Kidney tubule cell (primary cell): ENCODE measurements around the gene KCNK16.

Source experiments
- DNase-seq: peaks from one replicate; pipeline ENCODE4 v3.0.0-alpha.2; 2018; ENCODE audit warnings: low spot score

The KCNK16 gene

DNA sequence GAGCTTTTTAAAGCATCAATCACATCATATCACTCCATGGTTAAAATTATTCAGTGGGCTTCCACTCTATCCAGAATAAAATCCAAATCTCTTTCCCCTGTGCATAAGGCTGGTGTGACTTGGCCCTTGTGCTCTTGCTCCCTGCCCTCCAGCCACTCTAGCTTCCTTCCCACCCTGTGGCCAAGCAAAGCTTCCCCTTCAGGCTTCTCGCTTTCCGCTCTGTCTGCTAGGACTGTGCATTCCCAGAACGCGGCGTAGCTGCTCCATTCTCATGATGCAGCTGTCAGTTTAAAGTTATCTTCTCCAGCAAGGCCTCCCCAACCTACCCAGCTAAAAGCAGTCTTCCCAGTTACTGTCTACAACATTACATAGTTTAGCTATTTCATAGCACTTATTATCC is 19.4 kb upstream of the KCNK16 start:
- DNase-seq, result no peak

DNA sequence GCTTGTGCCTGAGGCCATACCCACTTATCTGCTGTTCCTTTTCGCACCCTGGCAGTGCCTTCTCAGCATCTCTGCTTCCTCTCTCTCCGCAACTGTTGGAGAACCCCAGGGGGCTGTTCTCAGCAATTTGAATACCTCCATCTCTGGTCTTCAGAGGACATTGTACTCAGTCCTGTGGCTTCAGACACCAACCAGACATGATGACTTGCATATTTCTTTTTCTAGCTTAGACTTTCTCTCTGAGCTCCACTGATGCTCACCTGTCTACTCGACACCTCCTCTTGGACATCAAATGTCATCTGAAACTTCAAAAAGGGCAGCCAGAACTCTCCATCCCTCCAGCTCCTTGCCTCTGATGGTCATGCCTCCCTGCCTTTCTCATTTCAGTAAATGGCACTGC is 18.9 kb upstream of the KCNK16 start:
- no peak for DNase-seq

DNA sequence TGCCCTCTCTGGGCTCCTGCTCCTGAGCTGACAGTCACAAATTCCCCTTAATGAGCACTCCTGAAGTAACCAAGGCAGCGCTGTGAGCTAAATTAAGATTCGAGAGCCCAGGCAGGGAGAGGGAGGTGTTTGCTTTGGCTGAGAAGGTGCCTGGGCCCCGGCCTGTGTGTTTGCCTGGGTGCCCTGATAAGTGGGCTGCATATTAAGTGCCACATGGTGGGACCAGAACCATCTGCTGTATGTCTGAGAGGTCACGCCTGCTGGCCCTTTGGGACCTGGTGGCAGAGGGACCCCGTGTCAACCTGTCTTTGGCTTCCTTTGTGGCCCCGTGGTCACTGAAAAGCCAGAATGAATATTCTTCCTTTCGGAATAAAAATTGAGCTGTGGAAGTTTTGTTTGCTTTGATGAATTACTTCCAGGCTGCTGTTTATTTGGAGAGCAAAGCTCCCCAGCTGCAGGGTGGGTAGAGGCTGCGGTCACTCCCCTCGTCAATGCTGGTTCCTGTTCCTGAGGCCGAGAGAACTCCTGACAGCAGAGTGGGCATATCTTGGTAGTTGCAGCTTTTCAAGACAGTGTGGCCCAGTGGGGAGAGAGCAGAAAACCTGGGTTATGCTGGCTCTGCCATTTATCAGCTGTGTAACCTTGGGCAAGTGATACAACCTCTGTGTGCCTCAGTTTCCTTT is 17.5 kb upstream of the KCNK16 start:
- DNase-seq, result no peak

DNA sequence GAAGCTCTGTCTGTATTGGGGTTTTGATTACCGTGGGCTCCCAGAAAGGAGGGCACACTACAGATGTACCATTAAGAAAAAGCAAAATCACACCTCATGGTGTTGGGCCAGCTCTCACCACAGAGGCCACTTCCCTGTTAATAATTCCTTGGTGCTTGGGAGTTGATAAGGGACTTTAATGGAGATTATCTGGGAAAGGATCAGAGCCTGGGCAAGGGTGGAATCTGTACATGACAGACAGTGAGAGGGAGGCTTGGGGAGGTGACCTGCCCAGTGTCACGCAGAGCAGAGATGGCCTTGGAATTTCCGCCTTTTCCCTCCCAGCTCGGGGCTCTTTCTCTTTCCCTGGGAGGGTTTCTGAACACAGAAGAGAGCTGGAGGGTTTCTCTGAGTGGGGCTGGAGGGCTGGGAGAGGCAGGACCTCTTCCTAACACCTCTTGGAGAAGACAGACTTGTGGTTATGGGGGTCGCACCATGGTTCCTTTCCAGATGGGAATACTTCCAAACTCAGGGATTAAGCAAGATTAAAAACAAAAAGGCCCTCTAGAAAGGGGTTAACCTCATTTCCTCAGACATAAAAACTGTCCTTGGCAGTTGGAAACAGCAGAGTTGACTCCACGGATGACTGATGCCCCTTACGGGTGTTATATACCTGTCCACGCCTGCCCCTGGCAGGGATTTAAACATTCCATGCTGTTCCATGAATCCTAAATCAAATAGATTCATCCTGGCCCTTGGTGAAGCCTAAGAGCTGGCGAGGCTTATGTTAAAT is 16.8 kb upstream of the KCNK16 start:
- DNase-seq, result no peak

DNA sequence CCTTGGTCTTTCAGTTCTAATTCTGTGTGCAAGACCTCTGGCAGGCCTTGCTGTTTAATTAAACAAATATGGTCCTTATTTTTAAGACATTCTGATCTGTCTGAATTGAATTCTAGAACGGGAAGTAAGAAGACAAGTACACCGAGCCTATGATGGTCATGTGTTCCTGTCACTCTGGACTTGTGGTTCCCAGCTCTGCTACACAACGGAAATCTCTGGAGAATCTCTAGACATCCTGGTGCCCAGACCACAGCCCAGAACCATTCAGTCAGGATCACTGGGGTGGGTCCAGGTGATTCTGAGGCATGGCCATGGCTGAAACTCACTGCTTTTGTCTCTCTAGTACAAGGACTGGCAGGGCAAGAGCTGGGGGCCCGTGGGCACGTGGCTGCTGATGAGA is 15.9 kb upstream of the KCNK16 start:
- DNase-seq, result no peak

DNA sequence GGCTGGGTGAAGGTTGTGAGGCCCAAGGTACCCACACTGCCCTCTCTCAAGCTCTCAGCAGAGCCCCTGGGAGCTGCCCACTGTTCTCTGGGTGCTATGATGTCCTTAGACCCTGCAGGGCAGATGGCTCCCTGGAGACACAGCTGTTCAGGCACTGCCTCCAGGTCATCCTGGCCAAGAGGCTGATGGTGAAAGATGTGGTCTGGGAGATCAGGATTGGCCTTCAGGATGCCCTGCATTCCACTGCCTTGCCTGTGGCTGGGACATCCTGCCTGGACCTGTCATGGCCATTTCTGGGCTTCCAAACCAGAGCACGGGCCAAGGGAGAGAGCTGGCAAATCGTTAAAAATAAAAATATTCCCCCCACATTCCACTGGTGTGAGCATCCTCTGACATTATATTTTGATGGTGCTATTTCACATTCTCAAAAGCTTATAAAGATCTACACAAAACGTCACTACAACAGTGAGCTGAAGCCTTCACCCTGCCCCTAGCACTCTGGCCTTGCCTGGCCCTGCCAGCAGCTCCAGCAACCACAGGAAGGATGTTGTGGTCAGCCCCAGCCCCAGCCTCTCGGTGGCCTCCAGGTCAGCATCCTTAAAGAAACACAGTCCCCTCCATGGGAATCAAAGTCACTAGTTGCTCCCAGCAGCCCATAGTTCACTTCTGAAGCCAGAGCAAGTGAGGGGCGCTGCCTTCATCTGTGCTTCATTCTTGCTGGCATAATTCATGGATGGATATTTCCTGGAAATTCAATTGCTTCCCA is 13.5 kb upstream of the KCNK16 start:
- no peak for DNase-seq

DNA sequence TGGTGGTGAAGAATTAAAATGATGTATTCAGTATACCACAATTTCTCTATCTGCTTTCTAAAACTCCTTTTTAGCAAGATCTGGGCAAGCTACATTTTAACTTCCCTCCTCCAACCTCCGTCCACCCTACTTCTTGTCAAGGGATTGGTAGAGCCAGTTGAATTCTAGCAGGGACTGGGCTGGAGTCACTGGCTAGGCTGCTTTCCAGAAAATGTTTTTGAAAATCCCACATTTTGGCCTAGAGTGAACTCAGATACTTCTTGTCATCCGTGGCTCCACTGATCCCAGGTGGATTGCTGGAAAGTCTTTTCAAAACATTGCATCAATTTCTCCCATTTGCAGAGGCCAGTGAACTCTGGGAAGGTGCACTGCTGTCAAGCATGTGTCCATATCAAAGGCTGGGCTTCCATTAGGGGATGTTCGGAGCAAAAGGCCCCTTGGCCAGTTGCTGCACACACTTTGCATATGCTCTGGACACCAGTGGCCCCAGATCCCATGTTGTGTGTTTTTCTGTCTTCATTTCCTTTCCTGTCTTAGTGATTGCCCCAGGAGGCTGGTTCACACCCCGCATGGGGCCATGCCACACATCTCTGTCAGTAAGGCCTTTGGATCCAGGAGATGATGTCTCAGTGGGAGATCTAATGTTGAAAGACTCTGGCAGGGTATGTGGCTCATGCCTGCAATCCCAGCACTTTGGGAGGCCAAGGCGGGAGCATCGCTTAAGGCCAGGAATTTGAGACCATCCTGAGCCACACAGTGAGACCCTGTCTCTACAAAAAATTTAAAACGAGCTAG is 11.3 kb upstream of the KCNK16 start:
- no peak for DNase-seq

DNA sequence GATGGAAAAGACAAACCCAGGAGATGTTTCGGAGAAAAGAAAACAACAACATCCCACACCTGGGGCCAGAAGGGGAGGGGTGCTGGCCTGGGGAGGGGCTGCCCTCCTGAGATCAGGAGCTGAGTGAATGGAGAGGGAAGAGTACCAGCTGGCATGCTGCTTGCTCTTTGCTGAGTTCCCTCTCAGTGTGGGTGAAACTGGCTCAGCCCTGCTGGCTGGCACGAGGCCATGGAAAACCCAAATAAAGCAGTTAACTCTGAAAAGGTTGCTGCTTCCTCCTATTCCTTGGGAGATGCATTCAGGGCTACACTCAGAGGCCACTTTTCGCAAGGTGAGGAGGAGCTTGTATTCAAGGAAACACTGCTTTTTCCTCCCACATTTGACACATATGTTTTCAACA is 8.0 kb upstream of the KCNK16 start:
- DNase-seq, result no peak

DNA sequence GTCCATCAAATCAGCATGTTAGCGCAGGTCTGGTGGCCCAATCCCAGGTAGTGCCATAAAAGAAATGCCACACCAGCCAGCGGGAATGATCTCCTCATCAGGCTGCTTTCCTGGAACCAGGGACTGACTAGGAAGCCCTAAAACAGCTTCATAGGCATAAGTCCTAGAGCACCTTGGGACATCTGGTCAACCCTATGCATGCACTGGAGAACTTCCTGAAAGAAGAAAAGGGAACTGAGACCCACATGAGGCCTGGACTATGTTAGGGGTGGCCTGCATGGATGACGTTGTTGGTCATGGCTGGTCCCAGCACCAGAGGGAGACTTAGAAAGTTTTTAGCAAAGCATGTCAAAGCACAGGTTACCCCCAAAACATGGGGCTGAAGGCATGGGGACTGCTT is 7.6 kb upstream of the KCNK16 start:
- no peak for DNase-seq

DNA sequence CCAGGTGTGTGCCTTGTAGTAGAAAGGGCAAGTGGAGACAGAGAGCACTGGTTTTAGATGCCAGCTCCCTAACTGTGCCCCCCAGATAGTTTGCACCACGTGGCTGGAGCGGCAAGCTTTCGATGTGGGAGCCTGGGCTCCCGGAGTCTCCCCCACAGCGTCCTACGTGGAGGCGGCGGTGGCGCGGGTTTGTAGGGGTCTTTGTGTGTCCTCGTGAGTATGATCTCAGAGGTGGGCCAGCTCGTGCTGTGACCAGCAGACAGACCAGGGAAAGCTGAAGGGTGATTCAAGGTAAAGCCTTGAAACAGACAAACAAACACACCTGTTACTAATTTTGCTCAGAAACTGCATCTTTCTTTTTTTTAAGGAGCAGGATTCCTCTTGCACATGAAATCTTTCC is 5.6 kb upstream of the KCNK16 start:
- DNase-seq, result no peak

DNA sequence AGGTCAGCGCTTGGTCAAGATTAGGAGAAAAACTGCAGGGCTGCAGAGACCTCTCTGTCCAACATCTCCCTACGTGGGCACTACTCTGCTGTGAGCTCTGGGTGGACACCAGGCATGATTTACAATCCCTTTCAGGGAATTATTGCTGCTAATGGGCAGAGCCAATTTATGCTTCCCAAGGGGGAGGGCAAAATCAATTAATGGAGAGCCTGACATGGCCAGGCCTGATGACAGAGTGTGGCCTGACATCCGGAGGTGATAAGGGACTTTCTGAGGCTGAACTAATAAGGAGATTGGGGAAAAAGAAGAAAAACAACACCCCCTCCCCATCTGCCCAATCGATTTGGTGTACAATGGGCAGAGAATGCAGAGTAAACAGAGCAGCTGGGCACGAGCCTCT is 5.0 kb upstream of the KCNK16 start:
- DNase-seq, result no peak

DNA sequence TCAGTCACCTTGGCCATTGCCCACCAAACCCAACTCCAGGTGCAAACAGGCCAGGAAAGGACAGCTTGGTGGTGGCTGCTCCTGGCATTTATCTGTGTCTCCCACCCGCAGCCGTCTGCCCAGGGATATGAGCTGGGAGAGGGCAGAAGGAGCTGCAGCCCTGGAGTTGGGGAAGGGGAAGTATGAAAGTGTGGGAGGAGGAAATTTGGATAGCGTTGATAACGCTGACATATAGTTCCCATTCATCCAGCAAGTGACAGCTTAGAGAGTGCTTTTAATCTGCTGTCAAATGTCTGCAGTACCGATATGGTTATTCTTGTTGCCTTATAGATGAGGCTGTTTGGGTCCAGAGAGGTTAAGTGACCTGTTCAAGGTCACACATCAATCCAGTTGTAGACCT is 741 bp downstream of the KCNK16 start:
- DNase-seq, result no peak

DNA sequence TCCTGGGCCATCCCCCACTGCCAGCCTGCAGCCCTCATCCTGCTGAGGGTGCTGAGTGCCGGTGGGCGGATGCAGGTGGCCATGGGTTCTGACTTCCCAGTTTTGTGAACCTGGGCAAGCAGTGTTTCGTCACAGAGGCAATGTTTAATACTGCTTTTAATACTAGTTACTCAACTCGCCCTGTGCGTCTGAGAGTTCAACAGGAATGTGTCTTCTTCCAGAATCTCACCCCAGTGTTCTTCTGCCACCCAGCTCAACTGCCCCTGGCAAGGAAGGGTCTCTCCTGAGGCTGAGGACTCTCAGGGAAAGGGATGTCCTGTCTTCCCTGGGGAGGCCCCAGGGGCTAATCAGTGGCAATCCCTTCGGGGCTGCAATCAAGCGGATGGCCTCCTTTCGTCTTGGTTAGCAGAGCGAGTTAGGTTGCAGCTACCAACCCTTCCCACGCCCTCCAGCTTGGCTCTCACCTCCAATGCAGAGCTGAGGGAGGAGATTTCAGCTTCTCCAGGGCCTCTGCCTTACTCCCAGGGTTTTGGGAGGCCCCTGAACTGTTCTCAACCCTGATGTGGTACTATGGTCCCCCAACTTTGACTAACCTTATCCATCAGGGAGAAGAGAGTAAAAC is 2.0 kb downstream of the KCNK16 start:
- DNase-seq, result no peak

DNA sequence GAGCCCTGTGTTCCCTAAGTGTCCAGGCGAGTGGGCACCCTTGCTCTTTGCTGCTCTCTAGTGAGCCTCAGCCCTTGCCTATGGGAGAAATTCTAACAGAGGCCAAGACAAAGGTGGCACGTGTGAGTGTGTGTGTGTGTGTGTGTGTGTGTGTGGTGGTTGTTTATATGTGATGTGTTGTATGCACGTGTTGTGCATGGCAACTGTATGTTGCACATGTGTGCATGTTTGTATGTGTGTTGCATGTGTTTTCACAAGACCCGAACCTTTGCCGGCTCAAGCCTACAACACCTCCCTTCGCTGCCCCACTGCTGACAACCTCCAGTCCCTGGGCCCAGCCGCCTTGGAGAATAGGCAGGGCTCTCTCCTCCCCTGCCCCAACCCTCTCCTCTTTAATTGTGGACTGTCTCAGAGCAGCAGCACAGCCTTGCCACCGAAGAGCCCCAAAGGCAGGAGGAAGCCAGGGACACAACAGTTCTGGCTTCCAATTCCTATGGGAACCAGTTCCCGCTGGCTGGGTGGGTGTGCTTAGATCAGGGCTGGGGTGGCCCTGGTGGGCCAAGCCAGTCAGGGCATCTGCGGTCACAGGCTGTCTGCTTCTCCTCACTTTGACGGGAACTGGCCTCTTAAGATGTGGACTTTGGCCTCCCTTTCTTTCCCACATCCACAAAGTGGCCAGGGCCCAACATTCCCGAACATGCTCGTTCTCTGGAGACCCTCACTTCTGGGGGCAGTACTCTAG is 2.7 kb downstream of the KCNK16 start:
- no peak for DNase-seq

DNA sequence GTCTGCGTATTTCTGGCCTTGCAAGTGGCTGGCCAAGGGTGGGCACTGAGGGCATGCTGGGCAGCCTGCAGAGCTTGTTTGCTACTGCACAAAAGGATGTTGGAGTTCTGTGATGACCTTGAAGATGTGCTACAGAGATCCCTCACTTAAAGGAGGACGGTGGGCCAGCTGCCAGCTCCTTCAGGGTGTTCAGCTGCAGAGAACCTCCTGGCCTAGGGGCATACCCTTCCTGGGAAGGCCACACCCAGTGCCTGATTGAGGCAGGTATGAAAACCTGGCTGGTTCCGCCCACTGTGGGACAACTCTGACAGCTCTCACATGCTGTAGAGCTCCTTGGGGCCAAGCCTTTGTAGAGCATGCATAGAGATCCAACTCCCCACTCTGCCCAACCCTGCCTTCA is 5.2 kb downstream of the KCNK16 start:
- DNase-seq, result no peak

DNA sequence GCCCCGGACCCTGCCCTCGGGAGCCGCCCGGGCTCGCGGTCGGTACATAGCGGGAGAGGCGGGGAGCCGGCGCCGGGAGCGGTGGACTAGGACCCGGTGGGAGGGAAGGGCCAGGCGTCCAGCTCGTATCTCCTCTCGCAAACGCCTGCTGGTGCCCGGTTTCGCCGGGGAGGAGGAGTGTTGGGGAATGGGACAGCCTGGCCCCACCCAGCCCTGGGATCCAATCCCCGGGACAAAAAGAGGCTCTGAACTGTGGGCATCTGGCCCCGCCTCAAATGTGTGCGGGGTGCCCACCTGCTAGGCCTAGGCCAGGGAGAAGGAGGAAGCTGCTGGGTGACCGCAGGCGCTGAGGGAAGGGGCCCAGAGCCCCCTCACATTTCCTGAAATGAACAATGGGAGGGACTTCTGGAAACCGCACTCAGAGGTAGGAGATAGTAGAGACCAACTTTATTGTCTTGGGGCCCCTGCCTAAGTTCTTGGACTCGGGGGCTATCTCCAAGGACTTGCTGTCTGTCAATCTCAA is 8.2 kb downstream of the KCNK16 start, which contains the start of gene KCNK17:
TSS of gene KCNK17 (minus strand) at position 147 of the 523 bp plus-strand sequence. CDS start at position 48, 99 bp downstream.
- DNase-seq, result no peak

DNA sequence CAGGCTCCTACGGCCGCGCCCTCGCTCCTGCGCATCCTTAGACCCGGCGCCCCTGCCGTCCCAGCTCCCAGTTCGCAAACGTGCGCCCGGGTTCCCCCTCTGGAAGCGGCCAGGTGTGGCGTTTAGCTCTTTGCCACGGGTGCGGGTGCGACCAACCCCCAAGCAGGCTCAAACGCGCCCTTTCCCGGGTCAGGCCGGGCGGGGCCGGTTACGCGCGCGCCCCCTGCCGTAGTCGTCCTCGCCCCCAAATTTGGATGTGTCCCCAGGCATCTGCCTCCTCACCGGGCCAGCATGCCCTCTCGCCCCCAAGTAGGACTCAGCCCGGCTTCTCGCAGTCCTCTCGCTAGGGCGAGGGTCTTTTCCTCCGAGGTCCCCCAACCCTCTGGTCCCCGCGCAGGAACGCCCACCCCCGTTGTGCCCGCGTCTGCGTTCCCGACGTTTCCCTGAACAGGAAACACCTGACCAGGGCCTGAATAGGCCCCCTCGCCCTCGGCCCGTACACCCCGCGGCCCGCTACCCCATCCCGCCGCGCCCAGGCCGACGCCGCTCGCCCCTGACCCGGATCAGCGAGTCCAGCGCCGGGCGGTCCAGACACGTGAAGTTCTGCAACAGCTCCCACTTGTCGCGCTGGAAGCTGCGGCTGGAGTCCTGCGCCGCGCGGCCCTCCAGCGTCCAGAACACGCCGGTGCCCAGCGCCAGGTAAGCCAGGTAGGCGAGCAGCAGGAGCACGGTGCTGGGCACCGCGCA is 8.8 kb downstream of the KCNK16 start:
- DNase-seq, result no peak

DNA sequence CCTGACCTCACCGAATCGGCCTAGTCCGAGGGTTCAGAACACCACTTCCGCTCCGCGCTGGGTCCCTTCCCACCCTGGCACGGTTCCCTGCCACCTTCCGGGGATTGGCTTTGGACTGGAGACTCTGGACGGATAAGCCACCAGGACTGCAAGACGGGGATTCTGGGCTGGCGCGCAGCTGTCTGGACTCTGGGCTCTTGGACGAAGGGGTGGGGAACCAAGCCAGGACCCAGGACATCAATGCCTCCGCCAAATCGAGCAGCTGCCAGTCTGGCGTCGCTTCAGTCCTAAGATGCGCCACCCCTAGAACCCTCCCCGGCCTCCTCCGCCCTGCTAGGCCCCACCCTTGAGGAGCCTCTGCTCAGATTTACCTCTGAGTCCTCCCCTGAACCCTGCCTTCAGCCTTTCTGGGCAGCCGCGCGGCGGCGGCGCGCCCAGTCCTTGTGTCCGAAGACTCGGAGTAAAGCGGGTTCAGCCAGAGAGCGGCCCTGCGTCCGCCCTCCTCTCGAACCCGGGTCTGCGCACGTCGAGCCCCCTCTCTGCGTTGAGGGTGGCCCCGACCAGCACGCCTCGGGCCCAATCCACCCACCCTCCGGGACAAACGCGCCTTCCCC is 9.5 kb downstream of the KCNK16 start:
- DNase-seq, result no peak

DNA sequence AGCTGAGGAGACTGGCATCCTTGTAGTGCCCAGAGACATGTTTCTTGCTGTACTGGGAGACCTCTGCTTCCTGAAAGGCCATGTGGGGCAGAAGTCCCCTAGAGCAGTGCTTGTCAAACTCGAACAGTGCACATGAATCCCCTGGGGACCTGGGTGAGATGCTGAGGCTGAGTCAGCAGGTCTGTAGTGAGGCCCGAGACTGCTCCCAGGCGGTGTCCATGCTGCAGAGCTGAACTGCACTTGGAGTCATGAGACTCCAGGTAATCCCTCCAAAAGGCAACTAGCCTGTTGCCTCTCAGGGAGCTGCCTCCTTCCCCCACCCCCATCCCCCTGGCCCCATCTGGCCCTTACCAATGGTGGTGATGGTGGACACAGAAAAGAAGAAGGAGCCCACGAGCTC is 12.0 kb downstream of the KCNK16 start:
- DNase-seq, result no peak
